OCI-LY1 (cell line): Measurements from ENCODE around the gene AAR2.

ENCODE experiments used
- EZH2 ChIP-seq: fragments of 200-600 bp; sonication (generic), shearing (Covaris generic); IDR thresholded peaks from 2 replicates; pipeline ENCODE4 v1.8.0; 2017; ENCODE audit warnings: borderline replicate concordance, mixed run types, mild to moderate bottlenecking, antibody characterized with exemption, low read length, moderate library complexity, mixed read lengths
- TF ChIP-seq, protein P1 (sequence below): fragments of 200-600 bp; sonication (generic), shearing (Covaris generic); IDR thresholded peaks from 2 replicates; pipeline ENCODE4 v1.5.1; 2017; ENCODE audit warnings: mild to moderate bottlenecking, antibody characterized with exemption, low read length, moderate library complexity, mixed read lengths

DNA sequence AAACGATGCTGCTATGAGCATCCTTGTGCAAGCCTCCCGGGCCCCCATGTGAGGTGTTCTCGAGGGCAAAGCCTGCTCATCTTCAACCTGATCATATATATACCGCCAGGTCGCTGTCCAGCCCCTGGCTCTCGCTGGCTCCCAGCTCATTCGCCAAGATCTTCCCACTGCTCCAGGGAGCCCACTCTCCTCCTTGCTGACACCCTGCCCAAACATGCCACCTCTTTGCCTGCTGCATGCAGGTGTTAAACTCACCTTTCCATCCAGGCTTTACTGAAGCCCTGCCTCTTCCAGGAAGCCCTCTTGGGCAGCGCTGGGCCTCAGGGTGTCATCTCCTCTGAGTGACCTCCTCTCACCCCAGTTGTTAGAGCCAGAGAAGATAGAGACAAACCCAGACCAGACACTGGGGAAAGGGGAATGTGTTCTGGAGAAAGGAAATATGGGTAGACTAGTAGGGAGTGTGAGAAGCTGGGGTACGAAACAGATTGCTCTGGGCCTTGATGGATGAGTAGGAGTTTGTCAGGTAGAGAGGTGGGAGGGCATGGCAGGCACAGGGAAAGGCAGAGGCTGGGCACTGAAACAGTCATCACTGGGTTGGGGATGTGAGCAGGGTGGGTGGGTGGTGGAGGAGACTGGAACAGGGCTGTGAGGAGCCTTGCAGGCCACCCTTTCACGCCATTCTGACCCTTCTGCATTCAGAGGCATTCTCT is 68.7 kb downstream of the AAR2 start:
- no peak for TF ChIP-seq EZH2
- TF ChIP-seq, protein P1, sequence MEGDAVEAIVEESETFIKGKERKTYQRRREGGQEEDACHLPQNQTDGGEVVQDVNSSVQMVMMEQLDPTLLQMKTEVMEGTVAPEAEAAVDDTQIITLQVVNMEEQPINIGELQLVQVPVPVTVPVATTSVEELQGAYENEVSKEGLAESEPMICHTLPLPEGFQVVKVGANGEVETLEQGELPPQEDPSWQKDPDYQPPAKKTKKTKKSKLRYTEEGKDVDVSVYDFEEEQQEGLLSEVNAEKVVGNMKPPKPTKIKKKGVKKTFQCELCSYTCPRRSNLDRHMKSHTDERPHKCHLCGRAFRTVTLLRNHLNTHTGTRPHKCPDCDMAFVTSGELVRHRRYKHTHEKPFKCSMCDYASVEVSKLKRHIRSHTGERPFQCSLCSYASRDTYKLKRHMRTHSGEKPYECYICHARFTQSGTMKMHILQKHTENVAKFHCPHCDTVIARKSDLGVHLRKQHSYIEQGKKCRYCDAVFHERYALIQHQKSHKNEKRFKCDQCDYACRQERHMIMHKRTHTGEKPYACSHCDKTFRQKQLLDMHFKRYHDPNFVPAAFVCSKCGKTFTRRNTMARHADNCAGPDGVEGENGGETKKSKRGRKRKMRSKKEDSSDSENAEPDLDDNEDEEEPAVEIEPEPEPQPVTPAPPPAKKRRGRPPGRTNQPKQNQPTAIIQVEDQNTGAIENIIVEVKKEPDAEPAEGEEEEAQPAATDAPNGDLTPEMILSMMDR: no peak
